NB4 (cell line): Measurements from ENCODE around the gene LRP6.

Experiments used
- MYC ChIP-seq: IDR thresholded peaks from 2 replicates; pipeline ENCODE4 v1.6.1; 2011; ENCODE audit warnings: low read depth, low read length
- POLR2A ChIP-seq: IDR thresholded peaks from 2 replicates; pipeline ENCODE4 v1.6.1; 2011; ENCODE audit warnings: mild to moderate bottlenecking; ENCODE audit not compliant: insufficient read length; ENCODE audit errors: extremely low read depth
- TF ChIP-seq, protein P1 (sequence below): IDR thresholded peaks from one replicate; pipeline ENCODE4 v1.5.1; 2012; ENCODE audit warnings: low read depth, low read length
- TF ChIP-seq, protein P2 (sequence below): IDR thresholded peaks from 2 replicates; pipeline ENCODE4 v1.6.1; 2011; ENCODE audit warnings: low read depth, low read length

DNA sequence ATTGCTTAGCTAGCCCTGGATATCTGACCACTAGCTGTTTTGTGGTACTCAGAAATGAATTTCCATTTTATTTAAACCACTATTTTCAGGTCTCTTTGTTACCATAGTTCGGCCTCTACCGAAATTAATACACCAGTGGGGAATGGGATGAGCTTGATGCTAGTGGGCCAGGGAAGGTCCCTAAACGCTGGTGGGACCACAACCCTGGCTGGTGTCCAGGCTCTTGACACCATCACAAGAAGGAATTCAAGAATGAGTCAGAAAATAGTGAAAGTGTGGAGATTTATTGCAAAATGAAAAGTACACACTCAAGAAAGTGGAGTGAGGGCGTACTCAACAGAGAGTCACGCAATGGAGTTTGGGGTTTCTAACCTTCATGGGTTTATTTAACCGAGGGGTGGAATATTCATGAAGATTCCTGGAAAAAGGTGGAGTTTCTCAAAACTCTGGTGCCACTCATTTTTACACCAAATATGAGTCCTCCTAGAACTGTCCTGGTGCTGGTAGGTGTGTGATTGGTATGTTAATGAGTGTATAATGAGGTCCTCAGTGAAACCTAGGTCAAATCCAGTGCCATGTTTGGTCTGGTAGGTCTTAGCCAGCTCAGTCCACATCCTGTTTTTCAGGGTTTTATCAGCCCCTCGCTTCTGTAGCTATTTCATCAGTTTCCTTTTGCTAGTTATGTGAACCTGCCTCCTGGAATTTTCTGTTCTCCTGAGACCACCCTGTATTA lies 38.9 kb upstream of the LRP6 start:
- TF ChIP-seq, protein P1, sequence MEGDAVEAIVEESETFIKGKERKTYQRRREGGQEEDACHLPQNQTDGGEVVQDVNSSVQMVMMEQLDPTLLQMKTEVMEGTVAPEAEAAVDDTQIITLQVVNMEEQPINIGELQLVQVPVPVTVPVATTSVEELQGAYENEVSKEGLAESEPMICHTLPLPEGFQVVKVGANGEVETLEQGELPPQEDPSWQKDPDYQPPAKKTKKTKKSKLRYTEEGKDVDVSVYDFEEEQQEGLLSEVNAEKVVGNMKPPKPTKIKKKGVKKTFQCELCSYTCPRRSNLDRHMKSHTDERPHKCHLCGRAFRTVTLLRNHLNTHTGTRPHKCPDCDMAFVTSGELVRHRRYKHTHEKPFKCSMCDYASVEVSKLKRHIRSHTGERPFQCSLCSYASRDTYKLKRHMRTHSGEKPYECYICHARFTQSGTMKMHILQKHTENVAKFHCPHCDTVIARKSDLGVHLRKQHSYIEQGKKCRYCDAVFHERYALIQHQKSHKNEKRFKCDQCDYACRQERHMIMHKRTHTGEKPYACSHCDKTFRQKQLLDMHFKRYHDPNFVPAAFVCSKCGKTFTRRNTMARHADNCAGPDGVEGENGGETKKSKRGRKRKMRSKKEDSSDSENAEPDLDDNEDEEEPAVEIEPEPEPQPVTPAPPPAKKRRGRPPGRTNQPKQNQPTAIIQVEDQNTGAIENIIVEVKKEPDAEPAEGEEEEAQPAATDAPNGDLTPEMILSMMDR: no peak
- TF ChIP-seq POLR2A (no peak), MYC (no peak)
- TF ChIP-seq, protein P2, sequence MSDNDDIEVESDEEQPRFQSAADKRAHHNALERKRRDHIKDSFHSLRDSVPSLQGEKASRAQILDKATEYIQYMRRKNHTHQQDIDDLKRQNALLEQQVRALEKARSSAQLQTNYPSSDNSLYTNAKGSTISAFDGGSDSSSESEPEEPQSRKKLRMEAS: no peak
